Measurements from ENCODE around the gene OVCH1.
"Not testable (repeated sequence)": the region's sequence is repeated elsewhere in the genome, so short reads cannot be mapped to it uniquely, and the experiment has no call there.

The OVCH1 gene

GRCh38 chr12:29396774-29397173, 100.7 kb downstream of the OVCH1 start:
- H3K4me2 ChIP-seq (ENCODE audit: low read length), result no peak overlapping the region
- H3K4me3 ChIP-seq (ENCODE audit: low read length), result no peak overlapping the region
- no peaks in the 10 kb centered on the region for H3K4me1 ChIP-seq (ENCODE audit: low read length)
- H4K20me1 ChIP-seq (ENCODE audit: insufficient read depth, low read length), result no peaks in the 10 kb centered on the region
- no peaks in the 10 kb centered on the region for H3K79me2 ChIP-seq (ENCODE audit: low read length)
- TF ChIP-seq EZH2phosphoT487 (IDR thresholded peaks at IDR 0.05; ENCODE audit: low read depth), result no peak
- TF ChIP-seq, protein P1, sequence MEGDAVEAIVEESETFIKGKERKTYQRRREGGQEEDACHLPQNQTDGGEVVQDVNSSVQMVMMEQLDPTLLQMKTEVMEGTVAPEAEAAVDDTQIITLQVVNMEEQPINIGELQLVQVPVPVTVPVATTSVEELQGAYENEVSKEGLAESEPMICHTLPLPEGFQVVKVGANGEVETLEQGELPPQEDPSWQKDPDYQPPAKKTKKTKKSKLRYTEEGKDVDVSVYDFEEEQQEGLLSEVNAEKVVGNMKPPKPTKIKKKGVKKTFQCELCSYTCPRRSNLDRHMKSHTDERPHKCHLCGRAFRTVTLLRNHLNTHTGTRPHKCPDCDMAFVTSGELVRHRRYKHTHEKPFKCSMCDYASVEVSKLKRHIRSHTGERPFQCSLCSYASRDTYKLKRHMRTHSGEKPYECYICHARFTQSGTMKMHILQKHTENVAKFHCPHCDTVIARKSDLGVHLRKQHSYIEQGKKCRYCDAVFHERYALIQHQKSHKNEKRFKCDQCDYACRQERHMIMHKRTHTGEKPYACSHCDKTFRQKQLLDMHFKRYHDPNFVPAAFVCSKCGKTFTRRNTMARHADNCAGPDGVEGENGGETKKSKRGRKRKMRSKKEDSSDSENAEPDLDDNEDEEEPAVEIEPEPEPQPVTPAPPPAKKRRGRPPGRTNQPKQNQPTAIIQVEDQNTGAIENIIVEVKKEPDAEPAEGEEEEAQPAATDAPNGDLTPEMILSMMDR (IDR thresholded peaks at IDR 0.05; ENCODE audit: low read depth, low read length), result no peak
- no peak overlapping the region for H3K27ac ChIP-seq (ENCODE audit: low read length)
- no peaks in the 10 kb centered on the region for H3K9me3 ChIP-seq (ENCODE audit: insufficient read depth, low read length)
- H2AFZ ChIP-seq (ENCODE audit: low read depth, low read length), result no peak overlapping the region
- H3K9ac ChIP-seq (ENCODE audit: low read length), result no peak overlapping the region
- 0 out of 2 replicates have a peak, but pooled peaks cover 3% of the 10 kb centered on the region for H3K27me3 ChIP-seq (ENCODE audit: low read depth, low read length)
- H3K36me3 ChIP-seq (replicated peaks; ENCODE audit: low read depth, low read length), result no peaks in the 10 kb centered on the region

DNA sequence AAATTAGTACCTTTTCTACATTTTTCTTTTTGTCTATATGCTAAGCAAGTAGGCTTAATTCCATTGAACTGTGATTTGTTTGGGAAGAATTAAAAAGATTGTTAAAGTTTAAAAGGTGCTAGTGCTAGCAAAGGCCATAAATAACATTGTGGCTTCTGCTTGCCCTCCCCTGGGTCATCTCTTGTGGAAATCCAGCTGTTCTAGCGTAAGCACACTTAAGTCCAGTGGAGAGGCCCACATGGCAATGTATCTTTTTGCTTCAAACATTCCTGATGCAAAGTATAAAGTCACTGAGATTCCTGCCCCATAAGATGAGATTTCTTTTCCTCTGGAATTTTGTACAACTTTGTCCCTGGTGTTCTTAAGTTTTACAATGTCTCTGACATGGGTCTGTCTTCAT, 102.1 kb downstream of the OVCH1 start:
- H2AFZ ChIP-seq (ENCODE audit: low read depth, low read length), result no peak overlapping the region
- no peaks in the 10 kb centered on the region for H3K36me3 ChIP-seq (replicated peaks; ENCODE audit: low read depth, low read length)
- no peaks in the 10 kb centered on the region for H3K4me1 ChIP-seq (ENCODE audit: low read length)
- H3K27ac ChIP-seq (ENCODE audit: low read length), result no peak overlapping the region
- H3K27me3 ChIP-seq (ENCODE audit: low read depth, low read length), result 0 out of 2 replicates have a peak, but pooled peaks cover 3% of the 10 kb centered on the region
- no peak overlapping the region for H3K4me3 ChIP-seq (ENCODE audit: low read length)
- no peaks in the 10 kb centered on the region for H3K9me3 ChIP-seq (ENCODE audit: insufficient read depth, low read length)
- H3K4me2 ChIP-seq (ENCODE audit: low read length), result no peak overlapping the region
- TF ChIP-seq EZH2phosphoT487 (IDR thresholded peaks at IDR 0.05; ENCODE audit: low read depth), result no peak
- TF ChIP-seq, protein P1 (IDR thresholded peaks at IDR 0.05; ENCODE audit: low read depth, low read length), result no peak
- no peak overlapping the region for H3K9ac ChIP-seq (ENCODE audit: low read length)
- H3K79me2 ChIP-seq (ENCODE audit: low read length), result no peaks in the 10 kb centered on the region
- no peaks in the 10 kb centered on the region for H4K20me1 ChIP-seq (ENCODE audit: insufficient read depth, low read length)

DNA sequence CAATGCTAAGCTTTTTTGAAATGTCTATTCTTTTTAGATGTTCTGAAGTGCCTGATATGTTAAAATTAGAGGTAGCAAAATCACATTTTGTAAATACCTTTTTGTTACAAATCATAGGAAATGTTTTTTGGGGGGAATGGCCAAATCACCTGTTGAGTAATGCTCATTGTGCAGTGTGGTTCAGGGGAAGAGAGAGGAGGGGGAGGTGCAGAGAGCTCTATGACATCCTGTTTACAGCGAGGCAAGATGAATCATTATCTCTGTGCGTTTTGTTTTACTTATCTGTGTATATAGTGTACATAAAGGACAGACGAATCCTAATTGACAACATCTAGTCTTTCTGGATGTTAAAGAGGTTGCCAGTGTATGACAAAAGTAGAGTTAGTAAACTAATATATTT, 107.1 kb downstream of the OVCH1 start:
- not testable (repeated sequence) for H3K9me3 ChIP-seq (ENCODE audit: insufficient read depth, low read length); H3K27me3 ChIP-seq (ENCODE audit: low read depth, low read length); H3K4me1 ChIP-seq (ENCODE audit: low read length); H3K27ac ChIP-seq (ENCODE audit: low read length); H3K9ac ChIP-seq (ENCODE audit: low read length); H3K4me3 ChIP-seq (ENCODE audit: low read length); H2AFZ ChIP-seq (ENCODE audit: low read depth, low read length); H3K36me3 ChIP-seq (replicated peaks; ENCODE audit: low read depth, low read length); H4K20me1 ChIP-seq (ENCODE audit: insufficient read depth, low read length); H3K4me2 ChIP-seq (ENCODE audit: low read length); H3K79me2 ChIP-seq (ENCODE audit: low read length)

- Histone ChIP-seq H3K27ac (ENCODE audit: low read length) (no peak overlapping the region), H3K4me3 (ENCODE audit: low read length) (no peak overlapping the region), H3K79me2 (ENCODE audit: low read length) (no peaks in the 10 kb centered on the region)
These were observed 108.1 kb downstream of the OVCH1 start for GRCh38 chr12:29389295-29389919.

GRCh38 chr12:29386084-29386680, 111.3 kb downstream of the OVCH1 start:
- H3K9ac ChIP-seq (ENCODE audit: low read length); H3K27ac ChIP-seq (ENCODE audit: low read length); H2AFZ ChIP-seq (ENCODE audit: low read depth, low read length); H3K4me2 ChIP-seq (ENCODE audit: low read length); H3K9me3 ChIP-seq (ENCODE audit: insufficient read depth, low read length); H3K36me3 ChIP-seq (replicated peaks; ENCODE audit: low read depth, low read length); H4K20me1 ChIP-seq (ENCODE audit: insufficient read depth, low read length); H3K4me3 ChIP-seq (ENCODE audit: low read length); H3K27me3 ChIP-seq (ENCODE audit: low read depth, low read length); H3K4me1 ChIP-seq (ENCODE audit: low read length); H3K79me2 ChIP-seq (ENCODE audit: low read length): not testable (repeated sequence)

More at GRCh38 chr12:29389295-29389919, 108.1 kb downstream of the OVCH1 start:
- H3K9ac ChIP-seq (ENCODE audit: low read length), result no peak overlapping the region
- no peak overlapping the region for H2AFZ ChIP-seq (ENCODE audit: low read depth, low read length)
- no peaks in the 10 kb centered on the region for H3K27me3 ChIP-seq (ENCODE audit: low read depth, low read length)
- H3K36me3 ChIP-seq (replicated peaks; ENCODE audit: low read depth, low read length), result no peaks in the 10 kb centered on the region
- TF ChIP-seq, protein P1 (IDR thresholded peaks at IDR 0.05; ENCODE audit: low read depth, low read length), result no peak
- TF ChIP-seq EZH2phosphoT487 (IDR thresholded peaks at IDR 0.05; ENCODE audit: low read depth), result no peak
- H4K20me1 ChIP-seq (ENCODE audit: insufficient read depth, low read length), result no peaks in the 10 kb centered on the region
- H3K4me2 ChIP-seq (ENCODE audit: low read length), result no peak overlapping the region
- H3K4me1 ChIP-seq (ENCODE audit: low read length), result no peaks in the 10 kb centered on the region
- H3K9me3 ChIP-seq (ENCODE audit: insufficient read depth, low read length), result no peaks in the 10 kb centered on the region

GRCh38 chr12:29385194-29385593, 112.3 kb downstream of the OVCH1 start:
- H2AFZ ChIP-seq (ENCODE audit: low read depth, low read length); H4K20me1 ChIP-seq (ENCODE audit: insufficient read depth, low read length); H3K27ac ChIP-seq (ENCODE audit: low read length); H3K79me2 ChIP-seq (ENCODE audit: low read length); H3K4me1 ChIP-seq (ENCODE audit: low read length); H3K9me3 ChIP-seq (ENCODE audit: insufficient read depth, low read length); H3K4me3 ChIP-seq (ENCODE audit: low read length); H3K27me3 ChIP-seq (ENCODE audit: low read depth, low read length); H3K36me3 ChIP-seq (replicated peaks; ENCODE audit: low read depth, low read length); H3K9ac ChIP-seq (ENCODE audit: low read length); H3K4me2 ChIP-seq (ENCODE audit: low read length): not testable (repeated sequence)
